DMS153 treated with DMSO at 0.1 percent for 48 hours (cell line): Measurements from ENCODE around the gene KIF18B.
A peak's percentile ranks its signal among the peaks of the same experiment; 100 is the strongest.

Experiments used
- DNase-seq: peaks from one replicate; lab custom pipeline; 2025; ENCODE audit not compliant: unreplicated experiment; lab: John Stamatoyannopoulos, UW

KIF18B gene

DNA sequence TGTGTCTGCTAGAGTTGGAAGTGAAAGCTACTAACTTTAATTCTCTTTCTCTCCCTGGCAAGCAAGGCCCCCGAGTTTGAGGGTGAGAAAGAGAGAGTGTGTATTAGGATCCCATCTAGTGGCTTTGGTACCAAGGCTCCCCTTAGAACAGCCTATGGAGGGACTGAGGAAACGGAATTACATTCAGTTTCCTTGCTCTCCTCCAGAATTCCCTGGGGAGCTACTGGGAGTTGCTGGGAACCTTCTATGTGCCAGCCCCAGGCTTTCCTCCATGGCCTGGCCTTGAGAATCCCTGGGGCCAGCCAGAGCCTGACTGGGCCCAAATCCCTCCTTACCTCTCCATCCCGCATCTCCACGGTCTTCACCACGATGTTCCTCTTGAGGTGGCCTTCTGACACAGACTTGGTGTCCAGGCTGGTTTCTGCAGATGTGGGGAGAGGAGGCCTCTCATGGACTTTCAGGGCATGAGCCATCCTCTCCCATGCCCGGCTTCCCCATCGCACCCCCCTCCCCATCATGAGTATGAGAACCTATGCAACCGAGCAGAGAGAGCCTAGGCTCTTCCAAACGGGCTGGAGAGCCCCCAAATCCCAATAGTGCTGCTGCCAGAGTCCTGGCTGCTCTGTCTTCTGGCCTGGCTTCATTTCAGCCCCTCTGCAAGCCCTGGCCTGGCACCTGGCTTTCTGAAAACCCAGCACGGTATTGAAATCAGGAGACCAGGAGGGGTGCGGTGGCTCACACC, 39.7 kb downstream of the KIF18B start:
- no peak for DNase-seq

DNA sequence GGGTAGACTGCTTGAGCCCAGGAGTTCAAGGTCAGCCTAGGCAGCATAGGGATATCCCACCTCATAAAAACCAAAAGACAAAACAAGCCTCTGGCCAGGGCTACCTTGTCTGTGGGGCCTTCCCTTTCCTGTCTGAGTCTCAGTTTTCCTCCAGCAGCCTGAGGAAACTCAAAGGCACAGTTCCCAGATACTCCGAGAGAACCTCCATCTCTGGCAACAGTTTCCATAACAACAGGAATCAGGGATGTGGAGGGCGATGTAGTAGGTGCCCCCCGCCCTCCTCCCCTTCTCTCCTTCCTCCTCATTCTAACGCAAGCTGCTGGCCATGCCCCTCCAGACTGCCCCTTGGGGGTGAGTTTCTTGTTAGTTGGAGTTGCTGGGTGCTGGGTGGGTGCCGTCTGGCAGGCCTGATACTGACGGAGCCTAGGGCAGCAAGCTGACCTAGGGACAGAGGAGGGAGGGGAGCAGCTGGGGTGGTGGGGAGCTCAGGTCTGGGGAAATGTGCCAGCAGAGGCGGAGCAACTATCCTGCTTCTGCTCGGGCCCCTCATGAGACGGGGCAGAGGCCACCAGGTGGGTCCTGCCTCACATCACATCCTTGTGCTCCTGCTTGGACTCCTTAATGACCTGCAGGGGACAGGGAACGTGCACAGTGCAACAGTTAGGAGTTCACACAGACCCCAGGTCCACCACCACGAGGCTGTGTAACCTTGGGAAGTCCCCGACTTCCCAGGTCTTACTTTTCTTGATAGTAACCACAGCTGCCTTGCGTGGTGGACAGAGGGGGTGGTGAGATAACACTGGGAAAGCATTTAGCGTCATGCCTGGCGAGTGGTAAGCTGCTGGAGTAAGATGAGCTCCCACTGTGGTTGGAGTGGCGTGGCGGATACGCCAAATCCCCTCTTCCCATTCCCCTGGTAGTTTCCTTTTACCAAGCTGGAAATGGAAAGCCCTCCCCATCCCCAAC, 40.5 kb downstream of the KIF18B start:
- DNase-seq = no peak

DNA sequence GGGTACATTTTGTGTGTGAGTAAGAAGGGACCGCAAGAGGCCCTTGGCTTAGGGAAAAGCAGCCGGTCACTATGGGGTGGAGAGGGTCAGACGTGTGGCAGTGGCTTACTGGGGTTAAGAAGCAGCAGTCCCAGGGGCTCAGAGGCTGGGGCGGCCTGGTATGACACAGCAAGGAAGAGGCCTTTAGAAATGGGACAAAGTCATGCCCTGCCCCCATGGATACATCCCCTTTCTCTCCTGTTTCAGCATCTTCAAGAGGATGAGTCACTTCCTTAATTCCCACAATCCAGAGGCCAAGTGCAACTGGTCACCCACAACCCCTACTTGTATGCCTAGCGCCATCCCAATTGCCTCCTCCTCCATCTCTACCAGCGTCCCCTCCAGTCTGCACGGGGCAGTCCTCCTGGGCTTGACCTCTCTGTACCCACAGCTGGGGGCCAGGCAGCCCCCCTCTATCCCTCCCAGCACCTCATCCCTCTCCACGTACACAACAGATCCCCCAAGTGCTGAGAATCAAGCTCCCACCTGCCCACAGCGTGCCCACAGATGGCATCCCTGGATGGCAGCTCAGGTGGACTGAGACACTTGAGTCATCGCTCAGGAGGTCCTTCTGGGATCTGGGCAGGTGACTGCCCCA, 41.4 kb downstream of the KIF18B start:
- no peak for DNase-seq

DNA sequence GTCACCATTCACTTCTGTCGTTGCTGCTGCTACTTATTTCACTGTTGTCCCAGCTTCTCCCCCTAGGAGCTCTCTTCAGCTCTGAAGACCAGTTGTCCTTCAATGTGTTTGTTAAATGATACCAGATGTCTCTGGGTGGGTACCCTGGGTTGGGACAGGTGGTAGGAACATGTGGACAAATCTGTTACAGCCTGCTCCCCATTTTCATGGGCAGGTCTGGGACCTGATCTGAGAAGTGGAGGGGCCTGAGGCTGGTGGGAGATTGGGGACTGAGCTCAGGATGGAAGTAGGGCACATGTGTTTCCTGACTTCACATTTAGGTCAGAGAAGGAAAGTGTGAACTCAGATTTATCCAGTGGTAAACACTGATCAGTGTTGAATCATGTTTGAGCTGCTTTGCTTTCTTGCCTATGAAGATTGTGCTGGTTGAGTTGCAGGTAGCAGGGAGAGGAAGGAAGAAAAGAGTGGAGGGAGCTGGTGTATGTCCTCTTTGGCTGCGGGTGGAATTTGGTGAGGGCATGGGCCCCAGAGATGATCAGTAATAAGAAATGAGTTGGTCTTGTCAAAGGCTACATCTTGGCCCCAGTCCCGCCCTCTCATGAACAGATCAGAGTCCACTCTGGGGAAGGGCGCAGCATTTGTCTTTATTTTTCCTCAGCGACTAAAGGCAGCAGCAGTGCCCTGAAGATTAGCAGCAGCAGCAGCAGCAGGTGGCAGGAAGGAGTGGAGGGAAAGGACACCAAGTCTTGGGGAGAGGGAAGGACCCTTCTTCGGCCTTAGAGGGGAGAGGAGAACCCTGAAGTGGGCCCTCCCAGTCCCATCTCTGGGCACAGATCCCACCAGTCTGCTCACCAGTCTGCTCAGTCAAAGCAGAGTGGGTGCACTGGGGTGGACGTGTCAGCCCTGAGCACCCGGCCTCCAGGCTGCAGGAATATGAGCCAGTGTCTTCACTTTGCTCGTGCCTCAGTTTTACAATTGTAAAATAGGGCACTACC, 42.3 kb downstream of the KIF18B start:
- no peak for DNase-seq

DNA sequence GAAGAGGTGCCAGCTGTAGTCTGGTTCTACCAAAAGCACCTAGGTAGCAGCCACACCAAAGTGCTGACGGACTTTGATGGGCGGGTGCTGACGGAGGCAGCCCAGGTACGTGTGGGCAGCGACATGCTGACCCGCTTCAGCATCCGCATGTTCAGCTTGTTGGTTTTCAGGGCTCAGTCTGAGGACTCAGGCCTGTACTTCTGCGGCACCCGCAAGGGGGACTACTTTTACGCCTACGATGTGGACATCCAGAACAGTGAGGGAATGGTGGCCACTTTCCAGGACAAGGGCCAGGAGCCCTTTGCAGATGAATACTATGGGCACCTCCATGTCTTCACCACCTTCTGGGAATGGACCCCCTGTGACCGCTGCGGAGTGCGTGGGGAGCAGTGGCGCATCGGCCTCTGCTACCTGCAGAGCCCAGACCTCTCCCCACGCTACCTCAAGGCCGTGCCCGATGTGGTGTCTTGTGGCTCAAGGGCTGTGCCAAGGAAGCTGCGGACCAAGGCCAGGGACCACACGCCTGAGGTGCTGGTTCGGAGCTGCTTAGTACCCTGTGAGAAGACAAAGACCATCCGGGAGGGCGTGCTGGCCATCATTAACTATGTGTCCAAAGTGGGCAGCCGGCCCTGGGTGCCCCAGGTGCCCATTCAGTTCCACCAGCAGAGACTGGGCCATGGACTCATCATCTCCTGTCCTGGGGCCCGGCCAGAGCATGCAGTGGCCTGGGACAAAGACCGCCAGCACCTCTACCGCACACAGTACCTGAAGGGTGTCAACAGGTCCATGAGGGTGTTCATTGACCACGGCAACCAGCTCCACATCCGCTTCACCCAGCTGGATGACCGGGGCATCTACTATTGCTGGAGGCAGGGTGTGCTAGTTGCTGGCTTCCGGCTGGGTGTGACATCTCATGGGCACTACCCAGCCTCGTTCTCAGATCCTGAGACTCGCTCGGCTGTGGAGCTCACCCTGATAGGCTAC, 43.3 kb downstream of the KIF18B start:
- DNase-seq = no peak

DNA sequence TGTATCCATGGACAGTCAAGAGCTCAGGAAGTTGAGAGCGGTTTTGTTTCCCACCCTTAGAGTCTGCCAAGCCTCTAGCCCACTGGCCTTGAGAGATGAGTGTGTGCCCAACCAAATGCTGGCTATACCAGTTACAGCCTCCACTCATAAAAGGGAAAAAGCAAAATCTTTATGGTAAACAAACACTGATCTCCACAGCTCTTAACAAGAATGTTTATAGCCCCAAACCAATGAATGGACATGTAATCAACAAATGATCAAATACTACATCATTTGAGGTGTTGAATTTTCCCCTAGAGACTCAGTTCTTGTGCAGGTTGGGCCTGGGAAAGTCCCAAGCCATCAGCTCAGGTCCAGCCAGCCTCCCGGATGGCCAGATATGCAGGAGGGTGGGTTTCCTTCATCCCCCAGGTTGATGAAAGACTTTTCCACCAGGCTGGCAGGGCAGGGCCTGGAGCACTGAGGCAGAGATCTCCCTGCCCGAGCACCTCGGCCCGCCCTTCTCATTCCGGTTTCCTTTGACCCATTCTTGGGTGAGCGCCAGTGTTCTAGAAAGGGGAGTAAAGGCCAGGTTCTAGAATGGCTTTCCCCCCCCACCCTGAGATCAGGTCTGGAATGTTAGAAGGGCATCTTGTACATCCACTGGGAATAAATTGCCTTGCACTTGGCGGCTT, 44.4 kb downstream of the KIF18B start:
- DNase-seq = no peak

DNA sequence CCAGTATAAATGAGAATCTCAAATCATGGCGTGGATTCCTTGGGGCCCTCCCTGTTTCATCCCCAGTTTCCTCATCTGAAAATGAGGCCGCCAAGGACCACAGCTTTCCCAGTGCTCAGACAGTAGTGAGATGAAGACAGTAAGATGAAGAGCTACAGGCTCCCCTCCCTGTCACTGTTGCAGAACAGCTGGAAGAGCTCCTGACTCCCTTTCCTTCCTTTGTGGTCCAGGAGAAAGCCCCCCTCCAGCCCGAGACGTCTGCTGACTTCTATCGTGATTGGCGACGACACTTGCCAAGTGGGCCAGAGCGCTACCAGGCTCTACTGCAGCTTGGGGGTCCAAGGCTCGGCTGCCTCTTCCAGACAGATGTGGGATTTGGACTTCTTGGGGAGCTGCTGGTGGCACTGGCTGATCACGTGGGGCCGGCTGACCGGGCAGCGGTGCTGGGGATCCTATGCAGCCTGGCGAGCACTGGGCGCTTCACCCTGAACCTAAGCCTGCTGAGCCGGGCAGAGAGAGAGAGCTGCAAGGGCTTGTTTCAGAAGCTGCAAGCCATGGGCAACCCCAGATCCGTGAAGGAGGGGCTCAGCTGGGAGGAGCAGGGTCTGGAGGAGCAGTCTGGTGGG, 45.3 kb downstream of the KIF18B start:
- DNase-seq = no peak

DNA sequence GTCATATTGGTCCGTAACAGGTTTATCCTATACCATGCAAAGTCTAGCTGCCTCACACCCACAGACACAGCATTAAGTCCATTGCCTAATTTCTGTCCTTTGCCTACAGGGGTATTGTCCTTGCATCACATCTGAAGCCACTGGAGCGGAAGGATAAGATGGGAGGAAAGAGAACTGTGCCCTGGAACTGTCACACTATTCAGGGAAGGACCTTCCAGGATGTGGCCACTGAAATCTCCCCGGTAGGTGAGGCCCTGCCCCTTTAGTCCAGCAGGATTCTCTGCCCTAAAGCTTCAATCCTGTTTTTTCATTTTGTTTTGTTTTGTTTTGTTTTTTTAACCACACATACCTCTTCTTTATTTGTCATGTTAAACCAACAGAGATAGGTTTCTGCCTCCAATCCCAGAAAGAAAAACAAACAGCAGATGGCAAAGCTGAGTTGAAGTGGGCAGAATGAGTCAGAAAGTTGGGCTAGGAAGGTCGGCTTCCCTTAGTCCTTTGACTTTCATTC, 46.1 kb downstream of the KIF18B start:
- no peak for DNase-seq

DNA sequence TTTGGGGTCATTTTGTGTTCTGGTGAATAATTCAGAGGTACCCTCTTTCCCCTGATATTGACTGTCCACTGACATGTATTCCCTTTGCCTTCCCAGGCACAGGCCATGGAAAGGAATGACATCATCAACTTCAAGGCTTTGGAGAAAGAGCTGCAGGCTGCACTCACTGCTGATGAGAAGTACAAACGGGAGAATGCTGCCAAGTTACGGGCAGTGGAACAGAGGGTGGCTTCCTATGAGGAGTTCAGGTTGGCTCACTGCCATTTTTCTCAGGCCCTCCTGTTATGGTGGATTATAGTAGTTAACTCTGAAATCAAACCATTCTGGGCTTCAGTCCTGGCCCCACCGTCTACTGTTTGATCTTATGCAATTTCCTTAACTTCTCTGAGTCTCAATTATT, 46.7 kb downstream of the KIF18B start:
- DNase-seq = no peak

DNA sequence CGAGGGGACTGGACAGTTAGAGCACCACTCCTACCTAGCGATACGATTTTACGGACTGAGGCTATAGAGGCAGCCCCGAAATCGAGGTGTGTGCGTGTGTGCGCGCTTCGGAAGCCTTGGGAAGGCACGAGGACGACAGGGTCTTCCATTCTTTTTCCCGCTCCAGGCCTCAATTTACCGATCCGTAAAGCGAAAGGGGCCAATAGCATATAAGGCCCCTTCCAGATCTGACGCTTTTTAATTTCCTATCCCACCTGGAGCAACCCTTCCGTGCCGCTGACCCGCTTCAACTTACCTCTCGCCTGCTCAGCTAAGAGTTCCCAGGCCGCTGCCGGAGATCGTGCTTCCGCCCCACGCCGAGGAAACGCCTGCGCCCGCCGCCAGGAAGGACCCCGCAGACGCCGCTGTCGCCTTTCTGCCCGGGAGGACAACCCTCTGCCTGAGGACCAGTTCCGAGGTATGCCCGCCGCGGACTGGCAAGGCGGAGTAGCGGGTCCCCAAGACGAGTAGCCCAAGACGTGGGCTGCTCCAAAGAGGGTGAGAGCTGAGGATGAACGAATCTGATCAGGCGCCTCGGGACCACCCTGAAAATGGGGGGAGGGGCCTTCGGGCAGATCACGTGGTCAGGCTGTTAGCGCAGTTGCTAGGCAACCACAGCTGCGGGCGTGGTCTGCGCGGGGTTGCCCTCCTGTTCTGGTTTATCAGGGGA, 48.3 kb downstream of the KIF18B start, which contains the start of gene EFTUD2:
Gene EFTUD2, minus strand, starts transcription at position 372 of the 709 bp plus-strand sequence. CDS start 4,924 bp downstream, outside the sequence.
- DNase-seq = peak; percentile 93

DNA sequence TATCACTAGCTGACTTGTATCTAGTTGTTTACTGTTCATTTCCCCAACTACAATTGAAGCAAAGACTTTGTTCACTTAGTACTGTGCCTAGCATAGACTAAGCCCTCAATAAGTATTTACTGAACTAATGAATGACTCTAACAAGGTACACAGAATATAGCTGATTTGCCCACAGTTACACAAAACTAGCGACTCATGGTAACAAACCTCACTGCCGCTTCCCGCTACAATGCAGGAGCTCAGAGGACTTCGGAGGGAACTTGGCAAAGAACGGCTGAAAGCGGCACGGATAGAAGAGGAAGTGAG, 48.9 kb downstream of the KIF18B start:
- DNase-seq = no peak

DNA sequence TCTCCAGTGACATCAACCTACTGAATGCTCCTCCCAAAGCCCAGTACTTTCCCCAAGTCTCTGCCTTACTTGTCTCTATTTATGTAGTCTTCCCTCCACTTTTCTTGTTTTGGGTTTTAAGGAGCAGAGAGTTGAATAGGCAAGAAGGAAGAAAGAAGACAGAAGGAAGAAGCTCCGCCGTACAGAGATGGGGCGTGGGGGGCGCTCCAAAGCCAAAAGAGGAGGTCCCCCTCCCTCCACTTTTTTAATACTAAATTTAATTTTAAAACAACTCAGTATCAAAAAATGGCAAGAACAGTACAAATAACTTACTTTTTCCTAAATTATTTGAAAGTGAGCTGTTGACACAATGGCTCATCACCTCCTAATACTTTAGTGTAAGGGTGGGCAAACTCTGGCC, 52.9 kb downstream of the KIF18B start:
- DNase-seq = no peak

DNA sequence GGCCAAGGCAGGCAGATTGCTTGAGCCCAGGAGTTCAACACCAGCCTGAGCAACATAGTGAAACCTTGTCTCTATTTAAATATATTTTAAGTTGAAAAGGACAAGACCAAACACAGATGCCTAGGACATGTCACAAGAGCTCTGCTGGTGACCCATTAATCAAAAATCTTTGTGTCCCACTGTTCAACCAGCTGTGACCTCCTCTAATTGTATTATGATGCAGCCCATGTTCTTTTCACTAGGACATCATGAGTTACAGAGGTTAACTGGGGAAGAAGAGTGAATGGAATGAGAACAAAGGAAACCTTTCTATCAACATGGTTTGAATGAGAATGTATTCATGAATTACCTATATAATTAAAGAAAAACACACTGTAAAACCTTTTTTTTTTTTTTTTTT, 55.3 kb downstream of the KIF18B start:
- DNase-seq = no peak

DNA sequence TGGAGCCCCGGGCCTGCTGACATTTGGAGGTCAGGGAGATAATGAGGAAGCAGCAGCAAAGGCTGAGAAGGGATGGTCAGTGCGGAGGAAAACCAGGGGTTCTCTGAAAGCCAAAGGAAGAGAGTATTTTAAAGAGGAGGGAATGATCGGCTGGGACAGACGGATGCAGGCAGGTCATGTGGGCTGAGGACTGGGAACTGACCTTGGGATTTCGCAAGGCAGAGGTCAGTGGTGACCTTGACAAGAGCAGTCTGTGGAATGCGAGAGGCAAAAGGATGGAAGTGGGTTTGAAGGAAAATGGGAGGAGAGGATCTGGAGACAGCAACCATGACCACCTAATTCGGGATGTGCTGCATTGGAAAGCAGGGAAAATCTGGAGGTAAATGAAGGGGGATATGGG, 58.6 kb downstream of the KIF18B start:
- no peak for DNase-seq

DNA sequence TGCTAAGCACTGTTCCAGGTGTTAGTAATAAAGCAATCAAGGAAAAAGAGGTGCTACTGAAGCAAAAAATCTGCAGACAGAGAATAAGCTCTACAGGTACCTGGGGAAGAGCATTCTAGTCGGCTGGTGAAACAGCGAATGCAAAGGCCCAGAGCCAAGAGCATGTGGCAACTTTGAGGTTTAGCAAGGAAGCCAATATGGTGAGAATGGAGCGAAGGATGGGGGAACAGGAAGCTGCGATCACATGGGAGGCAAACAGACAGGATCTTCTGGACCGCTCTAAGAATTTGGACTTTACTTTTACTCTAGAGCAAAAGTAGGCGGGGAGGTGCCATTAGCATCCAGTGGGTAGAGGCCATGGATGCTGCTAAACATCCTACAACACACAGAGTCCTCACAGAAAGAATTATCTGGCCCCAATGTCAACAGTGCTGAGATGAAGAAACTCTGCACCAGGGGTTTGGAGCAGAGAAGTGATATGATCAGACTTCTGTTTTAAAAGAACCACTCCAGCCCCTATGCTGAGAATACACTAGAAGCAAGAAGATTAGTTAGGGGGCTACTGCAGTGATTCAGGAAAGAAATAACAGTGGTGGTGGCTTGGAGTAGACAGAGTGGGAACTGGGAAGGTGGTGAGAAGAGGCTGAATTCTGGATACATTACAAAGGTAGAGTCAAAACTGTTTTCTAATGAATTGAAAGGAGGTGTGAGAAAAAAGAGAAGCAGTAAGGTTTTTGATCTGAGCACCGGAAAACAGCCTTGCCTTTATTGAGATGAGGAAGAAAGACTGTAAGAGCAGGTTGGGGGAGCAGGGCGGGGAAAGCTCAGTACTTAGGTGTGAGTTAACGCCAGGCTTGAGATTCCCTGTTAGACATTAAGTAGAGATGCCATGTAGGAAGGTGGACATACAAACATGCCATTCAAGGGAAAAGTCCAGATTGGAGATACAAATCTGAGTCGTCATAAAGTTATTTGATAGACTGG, 59.3 kb downstream of the KIF18B start:
- DNase-seq = no peak

DNA sequence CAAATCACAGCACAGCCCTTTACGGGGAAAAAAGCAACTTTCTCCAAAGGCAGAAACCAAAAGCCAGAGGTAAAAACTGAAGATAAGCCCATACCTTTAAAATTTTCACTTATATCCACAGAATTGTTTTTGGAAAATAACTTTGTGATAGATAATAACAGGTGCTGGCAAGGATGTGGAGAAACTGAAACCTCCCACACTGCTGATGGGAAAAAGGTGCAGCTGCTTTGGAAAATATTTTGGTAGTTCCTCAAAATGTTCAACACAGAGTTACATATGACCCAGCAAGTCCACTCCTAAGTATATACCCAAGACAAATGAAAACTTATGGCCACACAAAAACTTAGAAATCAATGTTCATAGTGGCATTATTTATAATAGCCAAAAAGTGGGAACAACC, 60.6 kb downstream of the KIF18B start:
- DNase-seq = no peak
